Cardiac fibroblast (primary cell): ENCODE results near the gene RPS6KL1.

ENCODE experiments used
- DNase-seq, 2 donors: peaks; one replicate each; pipeline versions ENCODE4 v3.0.0 to v3.0.0-alpha.2; 2010; ENCODE audit warnings: low read depth in 2 of 2
- H3K4me3 ChIP-seq, 2 donors: replicated peaks in 1 of 2; 1 replicate in 1 of 2; 2 replicates in 1 of 2; pipeline ENCODE4 v1.5.1; 2011; ENCODE audit warnings: low read depth in 2 of 2, low read length in 2 of 2, mild to moderate bottlenecking in 2 of 2, moderate library complexity in 1 of 2
- CTCF ChIP-seq: IDR thresholded peaks from one replicate; pipeline ENCODE4 v1.5.1; 2011; ENCODE audit warnings: low read depth, mild to moderate bottlenecking, low read length, inconsistent platforms

RPS6KL1 gene

GRCh38 chr14:74888164-74889158, 34.6 kb downstream of the RPS6KL1 start:
- no peak for TF ChIP-seq CTCF
- H3K4me3 ChIP-seq, result no peak overlapping the region
- peak in 1 of 2 donors; percentile 20 for DNase-seq

- H3K4me3 ChIP-seq, result no peak overlapping the region
- TF ChIP-seq CTCF, result no peak
- peak; percentile 92 to 97 for DNase-seq
Measured at GRCh38 chr14:74886001-74886400, 37.1 kb downstream of the RPS6KL1 start.

GRCh38 chr14:74882103-74882920, 40.7 kb downstream of the RPS6KL1 start:
- DNase-seq, result peak; percentile 60 to 75
- peak overlapping the region; percentile 85 to 88 for H3K4me3 ChIP-seq
- TF ChIP-seq CTCF, result no peak

- H3K4me3 ChIP-seq, result peak within 1 kb of the TSS; percentile 85 to 88
- DNase-seq, result peak; percentile 87 to 91
- TF ChIP-seq CTCF, result no peak
Measured at GRCh38 chr14:74881431-74882102, 41.5 kb downstream of the RPS6KL1 start, which contains the start of gene DLST. TSS of gene DLST (plus strand) at chr14:74881916. CDS start at chr14:74881954, 38 bp downstream.

GRCh38 chr14:74879427-74880182, 43.5 kb downstream of the RPS6KL1 start:
- no peak for DNase-seq
- no peak overlapping the region for H3K4me3 ChIP-seq
- no peak for TF ChIP-seq CTCF
